SK-N-SH (cell line): ENCODE data around the gene PEX3. TPM values are rescaled to one million over a fixed set of nuclear protein-coding genes. Genes with fewer than 3 reads are reported as not detected.

Source experiments
- CTCF ChIA-PET: fragments of 300-600, 350-600 bp; formaldehyde crosslinking; extraction: SDS; loops from one replicate; lab custom pipeline; 2021; lab: Yijun Ruan, JAX
- POLR2A ChIA-PET: fragments of 350-600 bp; sonication (Branson Sonifier 250); formaldehyde crosslinking; extraction: SDS; loops from one replicate; lab custom pipeline; 2020; ENCODE audit warnings: antibody characterized with exemption, inconsistent platforms; lab: Yijun Ruan, JAX
- DNase-seq: peaks from one replicate; pipeline ENCODE4 v3.0.0; 2012
- H2AFZ ChIP-seq: fragments of 200-600 bp; sonication (generic); 2 replicates; pipeline ENCODE4 v1.8.1; 2016; ENCODE audit warnings: antibody characterized with exemption, mild to moderate bottlenecking, low read depth
- H3F3A ChIP-seq: fragments of 200-600 bp; sonication (generic); replicated peaks from 2 replicates; pipeline ENCODE3; 2016; ENCODE audit warnings: antibody characterized with exemption, mild to moderate bottlenecking; ENCODE audit not compliant: insufficient read depth
- H3K27ac ChIP-seq, 2 experiments: fragments of 200-500 bp in 1 of 2; fragments of 200-600 bp in 1 of 2; sonication (Bioruptor generic) in 1 of 2; sonication (generic), shearing (Covaris generic) in 1 of 2; 2 replicates each; pipeline versions ENCODE4 v1.5.1 to v1.6.1; 2014 to 2016; ENCODE audit warnings: low read depth in 2 of 2, inconsistent platforms in 1 of 2, low read length in 1 of 2, mild to moderate bottlenecking in 1 of 2, mixed read lengths in 1 of 2
- H3K27me3 ChIP-seq: fragments of 200-600 bp; sonication (generic), shearing (Covaris generic); 2 replicates; pipeline ENCODE4 v1.6.1; 2016; ENCODE audit warnings: mixed run types; ENCODE audit not compliant: insufficient read depth
- H3K36me3 ChIP-seq, 2 experiments: fragments of 200-500 bp in 1 of 2; fragments of 200-600 bp in 1 of 2; sonication (Bioruptor generic) in 1 of 2; sonication (generic) in 1 of 2; replicated peaks in 1 of 2; 2 replicates each; pipeline versions ENCODE3 to v1.5.1; 2014 to 2016; ENCODE audit warnings: low read length in 1 of 2, mild to moderate bottlenecking in 1 of 2; ENCODE audit not compliant: insufficient read depth in 2 of 2, control insufficient read depth in 1 of 2
- H3K4me1 ChIP-seq, 2 experiments: fragments of 200-500 bp in 1 of 2; fragments of 200-600 bp in 1 of 2; sonication (Bioruptor generic) in 1 of 2; sonication (generic), shearing (Covaris generic) in 1 of 2; 2 replicates each; pipeline versions ENCODE4 v1.5.1 to v1.6.1; 2014 to 2016; ENCODE audit warnings: low read depth in 1 of 2, low read length in 1 of 2, mixed run types in 1 of 2; ENCODE audit not compliant: insufficient read depth in 2 of 2, control insufficient read depth in 1 of 2
- H3K4me2 ChIP-seq: fragments of 200-600 bp; sonication (generic), shearing (Covaris generic); 2 replicates; pipeline ENCODE4 v1.6.1; 2017; ENCODE audit warnings: mixed run types
- H3K4me3 ChIP-seq, 2 experiments: fragments of 200-500 bp in 1 of 2; fragments of 200-600 bp in 1 of 2; sonication (Bioruptor generic) in 1 of 2; sonication (generic), shearing (Covaris generic) in 1 of 2; 2 replicates each; pipeline versions ENCODE4 v1.5.1 to v1.8.1; 2014 to 2016; ENCODE audit warnings: low read depth in 2 of 2, inconsistent platforms in 1 of 2, low read length in 1 of 2, mild to moderate bottlenecking in 1 of 2, mixed read lengths in 1 of 2, moderate library complexity in 1 of 2
- H3K79me2 ChIP-seq: fragments of 200-600 bp; sonication (generic); 2 replicates; pipeline ENCODE4 v1.8.1; 2017; ENCODE audit warnings: mild to moderate bottlenecking; ENCODE audit not compliant: insufficient read depth
- H3K9ac ChIP-seq: fragments of 200-600 bp; sonication (generic); 2 replicates; pipeline ENCODE4 v1.6.1; 2017; ENCODE audit warnings: mixed run types
- H3K9me2 ChIP-seq: fragments of 200-600 bp; sonication (generic); 2 replicates; pipeline ENCODE4 v1.6.1; 2017; ENCODE audit warnings: mixed run types
- H3K9me3 ChIP-seq: fragments of 200-600 bp; sonication (generic); 2 replicates; pipeline ENCODE4 v1.6.1; 2017; ENCODE audit warnings: mixed run types, mild to moderate bottlenecking, moderate library complexity
- H4K20me1 ChIP-seq: fragments of 200-600 bp; sonication (generic); 2 replicates; pipeline ENCODE4 v1.6.1; 2017; ENCODE audit warnings: mild to moderate bottlenecking, mixed run types; ENCODE audit not compliant: insufficient read depth
- CHD2 ChIP-seq: fragments of 150-350 bp; IDR thresholded peaks from 2 replicates; pipeline ENCODE4 v1.6.1; 2018; ENCODE audit warnings: low read length; ENCODE audit not compliant: partially characterized antibody
- CTCF ChIP-seq: fragments of 200-600 bp; sonication (generic); IDR thresholded peaks from 2 replicates; pipeline ENCODE4 v1.6.1; 2017; ENCODE audit warnings: antibody characterized with exemption, mild to moderate bottlenecking, moderate library complexity
- EP300 ChIP-seq, 2 experiments: IDR thresholded peaks; 2 replicates each; pipeline versions ENCODE4 v1.4.0 to v1.6.1; 2012; ENCODE audit warnings: borderline replicate concordance in 1 of 2, low read depth in 1 of 2, low read length in 1 of 2
- EZH2phosphoT487 ChIP-seq: fragments of 200-600 bp; sonication (generic); IDR thresholded peaks from 2 replicates; pipeline ENCODE4 v1.6.1; 2017; ENCODE audit warnings: low read depth, mixed run types, mild to moderate bottlenecking, antibody characterized with exemption, moderate library complexity, borderline replicate concordance
- GABPA ChIP-seq: IDR thresholded peaks from 2 replicates; pipeline ENCODE4 v1.4.0; 2012; ENCODE audit warnings: low read depth, mild to moderate bottlenecking
- GATA2 ChIP-seq: sonication (generic); formaldehyde crosslinking; IDR thresholded peaks from 2 replicates; pipeline ENCODE4 v1.5.0; 2020; ENCODE audit warnings: mild to moderate bottlenecking, missing genetic modification reagents
- MAX ChIP-seq: IDR thresholded peaks from 2 replicates; pipeline ENCODE4 v1.4.0; 2012; ENCODE audit warnings: low read depth
- NFIC ChIP-seq: IDR thresholded peaks from 2 replicates; pipeline ENCODE4 v1.4.0; 2012; ENCODE audit warnings: borderline replicate concordance
- NRF1 ChIP-seq: IDR thresholded peaks from 2 replicates; pipeline ENCODE4 v1.6.1; 2012; ENCODE audit warnings: low read depth, mild to moderate bottlenecking, low read length
- PBX3 ChIP-seq: IDR thresholded peaks from 2 replicates; pipeline ENCODE4; 2012
- RAD21 ChIP-seq: IDR thresholded peaks from 2 replicates; pipeline ENCODE4 v1.6.1; 2012; ENCODE audit warnings: mild to moderate bottlenecking, low read length
- RCOR1 ChIP-seq: fragments of 150-350 bp; IDR thresholded peaks from 2 replicates; pipeline ENCODE4 v1.6.1; 2017; ENCODE audit warnings: antibody characterized with exemption, low read length
- REST ChIP-seq: IDR thresholded peaks from 2 replicates; pipeline ENCODE4 v1.6.1; 2012; ENCODE audit warnings: mild to moderate bottlenecking, low read depth, low read length, moderate library complexity
- RFX5 ChIP-seq: IDR thresholded peaks from 2 replicates; pipeline ENCODE4 v1.6.1; 2012; ENCODE audit warnings: mild to moderate bottlenecking, improper control_type of control experiment, low read length
- RXRA ChIP-seq: IDR thresholded peaks from 2 replicates; pipeline ENCODE4 v1.4.0; 2012; ENCODE audit warnings: low read depth, mild to moderate bottlenecking, borderline replicate concordance
- SMC3 ChIP-seq: IDR thresholded peaks from 2 replicates; pipeline ENCODE4 v1.6.1; 2012; ENCODE audit warnings: low read depth, low read length, improper control_type of control experiment
- TAF1 ChIP-seq: IDR thresholded peaks from 2 replicates; pipeline ENCODE4 v1.6.1; 2012; ENCODE audit warnings: low read depth, mild to moderate bottlenecking, low read length, moderate library complexity, borderline replicate concordance
- TCF12 ChIP-seq: IDR thresholded peaks from 2 replicates; pipeline ENCODE4 v1.4.0; 2012
- TEAD4 ChIP-seq: IDR thresholded peaks from 2 replicates; pipeline ENCODE4 v1.4.0; 2012; ENCODE audit warnings: mild to moderate bottlenecking, borderline replicate concordance; ENCODE audit not compliant: insufficient read depth
- USF1 ChIP-seq: IDR thresholded peaks from 2 replicates; pipeline ENCODE4 v1.4.0; 2012; ENCODE audit warnings: low read depth, borderline replicate concordance
- USF2 ChIP-seq: fragments of 150-350 bp; IDR thresholded peaks from 2 replicates; pipeline ENCODE4 v1.6.1; 2017; ENCODE audit warnings: antibody characterized with exemption, low read length, low read depth, borderline replicate concordance
- WGBS: methylation state at CpG from one replicate; pipeline ENCODE4 v1.1.6; 2017; ENCODE audit warnings: low lambda C conversion rate; 5-methylcytosine and 5-hydroxymethylcytosine counted together
- polyA plus RNA-seq, 3 experiments: library from polyadenylated mRNA; depleted of rRNA; stranded (reverse); fragments of >200 nt; gene quantifications; 2 replicates each; pipeline ENCODE4 v1.2.3, GENCODE V29; 2012

The PEX3 gene
- polyA plus RNA-seq (2012; rRNA removed) = 14.1 and 14.5 TPM in 2 replicates
- 16.3 and 17.8 TPM in 2 replicates for polyA plus RNA-seq (2012; cell fraction: cytosol; rRNA removed)
- 11.1 and 16.0 TPM in 2 replicates for polyA plus RNA-seq (2012; cell fraction: nucleus; rRNA removed)

- peak within 1 kb of the TSS; percentile 88 for H3K9ac ChIP-seq
- 2% methylated on average over 28 of the region's 56 CpGs for WGBS
- no peaks in the 10 kb centered on the region for H3K27me3 ChIP-seq
- H3K9me2 ChIP-seq = no peaks in the 10 kb centered on the region
- H3K4me2 ChIP-seq = peak within 1 kb of the TSS; percentile 84
- peaks cover 43% of the 10 kb centered on the region for H3K79me2 ChIP-seq
- ChIA-PET CTCF (interaction anchor here (0.6 to 1.8 kb wide), 5 partner anchors 9 to 976 kb away, joined by 3 to 7 read pairs (median 3); no protein-coding TSS in a partner anchor), POLR2A (interaction anchor here (0.8 to 1.1 kb wide), 3 partner anchors 25 to 61 kb away, joined by 3 to 5 read pairs (median 3); partner anchors contain the start of gene FUCA2)
- peaks cover 0 to 7% of the 10 kb centered on the region in 2 experiments; a peak in 2 of 4 replicates for H3K4me1 ChIP-seq
- no peaks in the 10 kb centered on the region for H3F3A ChIP-seq
- H3K36me3 ChIP-seq = peaks cover 3 to 6% of the 10 kb centered on the region in 2 experiments
- peak within 1 kb of the TSS; percentile 88 to 97 for H3K4me3 ChIP-seq
- H3K27ac ChIP-seq = peak within 1 kb of the TSS; percentile 65 to 83
- peak; percentile 92 for DNase-seq
- no peaks in the 10 kb centered on the region for H4K20me1 ChIP-seq
- H2AFZ ChIP-seq = peak within 1 kb of the TSS; percentile 96
- no peaks in the 10 kb centered on the region for H3K9me3 ChIP-seq
- TF ChIP-seq RCOR1 = peak; percentile 52; the same call in 1 of the 2 replicates
- TF ChIP-seq GATA2 (CRISPR knock-in tag) = no peak
- TF ChIP-seq RXRA = no peak
- TF ChIP-seq REST = peak; percentile 66
- TF ChIP-seq RAD21 = no peak
- TF ChIP-seq CHD2 = peak; percentile 89
- TF ChIP-seq TEAD4 = no peak
- TF ChIP-seq NFIC = no peak
- TF ChIP-seq PBX3 = peak; percentile 34; the same call in 1 of the 2 replicates
- TF ChIP-seq TAF1 = peak; percentile 94
- peak; percentile 77 for TF ChIP-seq GABPA
- 0 out of 2 replicates have a peak, but pooled peaks have one; percentile 34 for TF ChIP-seq USF1
- peak; percentile 9 for TF ChIP-seq SMC3
- TF ChIP-seq CTCF = no peak
- no peak for TF ChIP-seq EZH2phosphoT487
- TF ChIP-seq EP300 (IDR thresholded peaks at IDR 0.05; ENCODE audit: borderline replicate concordance in 1 of 2, low read depth in 1 of 2, low read length in 1 of 2) = peak; percentile 37 to 41; a peak in 1 of 4 replicates
- peak; percentile 65; the same call in 1 of the 2 replicates for TF ChIP-seq RFX5
- TF ChIP-seq MAX = peak; percentile 82
- peak; percentile 63 for TF ChIP-seq NRF1
- TF ChIP-seq TCF12 = no peak; the same call in 1 of the 2 replicates
- TF ChIP-seq USF2 = no peak
Measured at GRCh38 chr6:143450453-143451371, at the start of gene PEX3, which contains the start of gene ADAT2. TSS of gene PEX3 (plus strand) at chr6:143450805. CDS start at chr6:143451043, 238 bp downstream. TSS of gene ADAT2 (minus strand) at chr6:143450695. CDS start at chr6:143450658, 37 bp downstream.
